ENCODE data around the gene ENTPD1. TPM values are rescaled to one million over a fixed set of nuclear protein-coding genes. Genes with fewer than 3 reads are reported as not detected.

ENTPD1 gene
- polyA plus RNA-seq, 3 donors = 62.2 to 71.1 (median 70.4) TPM

DNA sequence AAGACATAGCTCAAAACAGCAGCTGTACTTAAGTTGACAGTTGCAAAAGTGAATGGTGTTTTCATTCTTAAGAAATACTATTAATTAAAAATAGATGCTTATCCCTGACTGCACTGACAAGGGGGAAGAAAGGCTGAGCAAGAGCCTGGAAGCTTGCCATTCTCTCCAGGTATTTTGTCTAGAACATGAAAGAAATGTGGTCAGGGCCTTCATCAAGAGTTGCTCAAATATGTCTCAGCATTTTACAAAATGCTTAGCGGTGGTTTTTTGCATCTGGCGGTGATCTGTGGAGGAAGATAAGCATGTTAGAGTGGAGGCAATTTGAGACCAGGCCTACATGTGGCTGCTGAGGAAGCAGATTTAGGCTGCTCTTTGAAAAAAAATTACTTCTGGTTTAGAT, 105.4 kb downstream of the ENTPD1 start:
- 33% methylated on average over 1 of the region's 2 CpGs for WGBS (ENCODE audit: insufficient coverage)

DNA sequence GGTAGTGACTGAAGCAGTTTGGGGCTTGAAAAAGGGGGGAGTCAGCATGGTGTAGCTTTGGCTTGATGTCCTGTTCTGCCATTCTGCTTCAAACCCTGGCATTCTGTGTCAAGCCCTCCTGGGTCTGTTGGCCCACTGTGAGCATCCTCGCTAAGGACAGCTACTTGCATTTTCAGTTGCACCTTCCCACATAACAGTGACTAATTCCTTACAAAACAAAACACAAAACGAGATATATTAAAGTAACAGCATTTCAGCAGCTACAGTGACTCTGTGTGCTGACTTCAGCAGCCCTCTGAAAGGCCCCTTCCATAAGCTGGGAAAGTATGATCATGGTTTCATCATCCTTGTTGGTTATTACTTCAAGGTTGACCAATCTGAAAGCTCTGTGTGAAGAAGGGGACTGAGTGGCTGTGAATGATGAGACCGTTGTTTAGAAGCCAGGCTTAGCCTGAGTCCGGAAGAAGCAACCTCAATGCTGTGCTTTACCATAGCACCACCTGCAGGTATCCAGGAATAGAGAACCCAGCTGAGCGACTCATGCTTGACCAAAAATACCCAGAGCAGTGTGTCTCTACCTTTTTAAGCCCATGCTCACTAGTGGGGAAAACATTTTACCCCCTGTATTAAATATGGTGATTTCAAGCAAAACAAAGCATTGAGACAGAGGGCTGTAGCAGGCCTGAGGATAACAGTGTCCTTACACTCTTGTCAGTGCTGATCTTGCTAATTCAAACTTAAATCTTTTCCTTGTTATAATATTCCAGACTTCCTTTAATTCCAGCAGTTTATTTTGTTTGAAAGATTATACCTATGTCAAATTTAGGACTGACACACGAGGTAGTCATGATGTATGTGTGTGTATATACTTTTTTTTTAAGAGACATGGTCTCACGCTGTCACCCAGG, 109.2 kb downstream of the ENTPD1 start:
- H3K36me3 Mint-ChIP-seq = peaks cover 86% of the 10 kb centered on the region in 2 donors
- peaks cover 12% of the 10 kb centered on the region for H4K20me1 ChIP-seq (ENCODE audit: insufficient read depth, low read length)
- H2AFZ ChIP-seq (ENCODE audit: insufficient read depth, low read depth, low read length, poor library complexity, severe bottlenecking) = no peak overlapping the region
- no peak overlapping the region for H3K4me3 ChIP-seq (replicated peaks in 1 of 3; ENCODE audit: low read depth in 2 of 3, low read length in 3 of 3)
- H3K79me2 ChIP-seq (ENCODE audit: insufficient read depth, low read length) = no peaks in the 10 kb centered on the region
- no peaks in the 10 kb centered on the region for H3K9me3 Mint-ChIP-seq
- intact Hi-C loops (cut with micrococcal nuclease) = no loop called here
- H3K27me3 ChIP-seq (ENCODE audit: control insufficient read depth in 2 of 2, insufficient read depth in 2 of 2, low read length in 2 of 2) = no peaks in the 10 kb centered on the region
- H3K4me1 ChIP-seq (ENCODE audit: control insufficient read depth in 1 of 2, insufficient read depth in 2 of 2, low read length in 2 of 2) = no peaks in the 10 kb centered on the region
- peaks cover 7% of the 10 kb centered on the region for H3K4me1 Mint-ChIP-seq
- 57% methylated on average over 1 of the region's 7 CpGs for WGBS (ENCODE audit: insufficient coverage)
- peak overlapping the region in 1 of 2 donors; percentile 56 for H3K27ac ChIP-seq (ENCODE audit: low read depth in 1 of 2, low read length in 2 of 2)
- peak; percentile 26 to 51 (median 40) for DNase-seq
- H3K27ac Mint-ChIP-seq = peak overlapping the region in 6 of 7 donors; percentile 27 to 82 (median 66)
- no peak overlapping the region for H3K4me2 ChIP-seq (replicated peaks; ENCODE audit: extremely low read depth, low read length, poor library complexity, severe bottlenecking)
- H3K36me3 ChIP-seq (replicated peaks in 1 of 2; ENCODE audit: control insufficient read depth in 1 of 2, insufficient read depth in 2 of 2, low read length in 2 of 2) = peaks cover 87 to 100% of the 10 kb centered on the region in 2 donors
- TF ChIP-seq, protein P1, sequence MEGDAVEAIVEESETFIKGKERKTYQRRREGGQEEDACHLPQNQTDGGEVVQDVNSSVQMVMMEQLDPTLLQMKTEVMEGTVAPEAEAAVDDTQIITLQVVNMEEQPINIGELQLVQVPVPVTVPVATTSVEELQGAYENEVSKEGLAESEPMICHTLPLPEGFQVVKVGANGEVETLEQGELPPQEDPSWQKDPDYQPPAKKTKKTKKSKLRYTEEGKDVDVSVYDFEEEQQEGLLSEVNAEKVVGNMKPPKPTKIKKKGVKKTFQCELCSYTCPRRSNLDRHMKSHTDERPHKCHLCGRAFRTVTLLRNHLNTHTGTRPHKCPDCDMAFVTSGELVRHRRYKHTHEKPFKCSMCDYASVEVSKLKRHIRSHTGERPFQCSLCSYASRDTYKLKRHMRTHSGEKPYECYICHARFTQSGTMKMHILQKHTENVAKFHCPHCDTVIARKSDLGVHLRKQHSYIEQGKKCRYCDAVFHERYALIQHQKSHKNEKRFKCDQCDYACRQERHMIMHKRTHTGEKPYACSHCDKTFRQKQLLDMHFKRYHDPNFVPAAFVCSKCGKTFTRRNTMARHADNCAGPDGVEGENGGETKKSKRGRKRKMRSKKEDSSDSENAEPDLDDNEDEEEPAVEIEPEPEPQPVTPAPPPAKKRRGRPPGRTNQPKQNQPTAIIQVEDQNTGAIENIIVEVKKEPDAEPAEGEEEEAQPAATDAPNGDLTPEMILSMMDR (IDR thresholded peaks at IDR 0.05) = peak; percentile 58
- no peak overlapping the region for H3K4me3 Mint-ChIP-seq
- H3K9ac ChIP-seq (ENCODE audit: insufficient read depth, low read length, poor library complexity, severe bottlenecking) = no peak overlapping the region
- no peaks in the 10 kb centered on the region for H3K27me3 Mint-ChIP-seq (ENCODE audit: low read depth in 3 of 3)
- no peaks in the 10 kb centered on the region for H3K9me3 ChIP-seq (replicated peaks in 1 of 2; ENCODE audit: control insufficient read depth in 1 of 2, insufficient read depth in 1 of 2, low read length in 2 of 2)

More for the DNA sequence above, 105.4 kb downstream of the ENTPD1 start:
- Mint-ChIP-seq H3K27me3 (ENCODE audit: low read depth in 3 of 3) (no peaks in the 10 kb centered on the region), H3K36me3 (peaks cover 90 to 95% of the 10 kb centered on the region in 2 donors), H3K27ac (no peak overlapping the region), H3K4me3 (no peak overlapping the region), H3K4me1 (peaks cover 7% of the 10 kb centered on the region), H3K9me3 (no peaks in the 10 kb centered on the region)
- Histone ChIP-seq H3K36me3 (replicated peaks in 1 of 2; ENCODE audit: control insufficient read depth in 1 of 2, insufficient read depth in 2 of 2, low read length in 2 of 2) (peaks cover 78 to 97% of the 10 kb centered on the region in 2 donors), H3K4me1 (ENCODE audit: control insufficient read depth in 1 of 2, insufficient read depth in 2 of 2, low read length in 2 of 2) (no peaks in the 10 kb centered on the region), H2AFZ (ENCODE audit: insufficient read depth, low read depth, low read length, poor library complexity, severe bottlenecking) (no peak overlapping the region), H3K4me2 (replicated peaks; ENCODE audit: extremely low read depth, low read length, poor library complexity, severe bottlenecking) (no peak overlapping the region), H3K4me3 (replicated peaks in 1 of 3; ENCODE audit: low read depth in 2 of 3, low read length in 3 of 3) (no peak overlapping the region), H3K9ac (ENCODE audit: insufficient read depth, low read length, poor library complexity, severe bottlenecking) (no peak overlapping the region), H3K79me2 (ENCODE audit: insufficient read depth, low read length) (no peaks in the 10 kb centered on the region), H3K27me3 (ENCODE audit: control insufficient read depth in 2 of 2, insufficient read depth in 2 of 2, low read length in 2 of 2) (no peaks in the 10 kb centered on the region), H3K9me3 (replicated peaks in 1 of 2; ENCODE audit: control insufficient read depth in 1 of 2, insufficient read depth in 1 of 2, low read length in 2 of 2) (no peaks in the 10 kb centered on the region), H3K27ac (ENCODE audit: low read depth in 1 of 2, low read length in 2 of 2) (no peak overlapping the region), H4K20me1 (ENCODE audit: insufficient read depth, low read length) (peaks cover 29% of the 10 kb centered on the region)
- no peak for DNase-seq
- TF ChIP-seq, protein P1 (IDR thresholded peaks at IDR 0.05) = no peak
- intact Hi-C loops (cut with micrococcal nuclease) = no loop called here

Measured in CD14-positive monocyte (primary cell).